H1 (cell line): Measurements from ENCODE around the gene PIEZO1. TPM values are rescaled to one million over a fixed set of nuclear protein-coding genes. Genes with fewer than 3 reads are reported as not detected.

Experiments
- BACH1 ChIP-seq: IDR thresholded peaks from 2 replicates; pipeline ENCODE4 v1.6.1; 2012; ENCODE audit warnings: low read length, improper control_type of control experiment
- CHD1 ChIP-seq: IDR thresholded peaks from 2 replicates; pipeline ENCODE4 v1.6.1; 2012; ENCODE audit warnings: low read depth, low read length, improper control_type of control experiment
- JUND ChIP-seq: IDR thresholded peaks from 2 replicates; pipeline ENCODE4 v1.6.1; 2011; ENCODE audit warnings: mild to moderate bottlenecking, improper control_type of control experiment, low read length
- KDM4A ChIP-seq: IDR thresholded peaks from one replicate; pipeline ENCODE4 v1.7.1; 2012; ENCODE audit warnings: low read depth, mild to moderate bottlenecking, moderate library complexity, low read length, inconsistent platforms; ENCODE audit not compliant: severe bottlenecking
- POU5F1 ChIP-seq: IDR thresholded peaks from 2 replicates; pipeline ENCODE4 v1.6.1; 2011; ENCODE audit warnings: low read depth, mild to moderate bottlenecking, low read length, moderate library complexity
- polyA plus RNA-seq, 7 experiments: library from polyadenylated mRNA; depleted of rRNA in 3 of 7; stranded (reverse) in 5 of 7; unstranded in 2 of 7; fragments of >200 nt in 5 of 7; fragments of 200-250 nt in 2 of 7; gene quantifications; 1 replicate in 5 of 7; 2 replicates in 1 of 7; 4 replicates in 1 of 7; pipeline versions ENCODE4 v1.2.1 to v1.2.3, GENCODE V29; 2011 to 2013; ENCODE audit warnings: missing spikeins in 2 of 7, mixed read lengths in 2 of 7
- total RNA-seq: library from RNA; stranded (reverse); fragmentation: NEBNext Ultra II Directional; extraction: Animal tissue kit (Norgen Biotek cat#: 25700); gene quantifications from 2 replicates; pipeline ENCODE4 v1.2.1, GENCODE V29; 2021
- TF ChIP-seq, protein P1 (sequence below), 3 experiments: IDR thresholded peaks; 1 replicate in 2 of 3; 2 replicates in 1 of 3; pipeline versions ENCODE4 v1.5.1 to v1.6.1; 2011; ENCODE audit warnings: low read length in 3 of 3, mild to moderate bottlenecking in 3 of 3, inconsistent platforms in 2 of 3, low read depth in 1 of 3, moderate library complexity in 1 of 3; ENCODE audit not compliant: insufficient read depth in 1 of 3; ENCODE audit errors: control extremely low read depth in 1 of 3
- TF ChIP-seq, protein P2 (sequence below): IDR thresholded peaks from 2 replicates; pipeline ENCODE4 v1.6.1; 2012; ENCODE audit warnings: low read length, inconsistent platforms

The PIEZO1 gene
- total and polyA plus RNA-seq, 2 of the 8 experiments (the other 6 are each of a cell fraction or from before 2014, with no cell fraction given): 42.3 to 67.5 TPM

GRCh38 chr16:88690341-88691128 lies 94.5 kb downstream of the PIEZO1 start (continued):
- TF ChIP-seq, protein P1, sequence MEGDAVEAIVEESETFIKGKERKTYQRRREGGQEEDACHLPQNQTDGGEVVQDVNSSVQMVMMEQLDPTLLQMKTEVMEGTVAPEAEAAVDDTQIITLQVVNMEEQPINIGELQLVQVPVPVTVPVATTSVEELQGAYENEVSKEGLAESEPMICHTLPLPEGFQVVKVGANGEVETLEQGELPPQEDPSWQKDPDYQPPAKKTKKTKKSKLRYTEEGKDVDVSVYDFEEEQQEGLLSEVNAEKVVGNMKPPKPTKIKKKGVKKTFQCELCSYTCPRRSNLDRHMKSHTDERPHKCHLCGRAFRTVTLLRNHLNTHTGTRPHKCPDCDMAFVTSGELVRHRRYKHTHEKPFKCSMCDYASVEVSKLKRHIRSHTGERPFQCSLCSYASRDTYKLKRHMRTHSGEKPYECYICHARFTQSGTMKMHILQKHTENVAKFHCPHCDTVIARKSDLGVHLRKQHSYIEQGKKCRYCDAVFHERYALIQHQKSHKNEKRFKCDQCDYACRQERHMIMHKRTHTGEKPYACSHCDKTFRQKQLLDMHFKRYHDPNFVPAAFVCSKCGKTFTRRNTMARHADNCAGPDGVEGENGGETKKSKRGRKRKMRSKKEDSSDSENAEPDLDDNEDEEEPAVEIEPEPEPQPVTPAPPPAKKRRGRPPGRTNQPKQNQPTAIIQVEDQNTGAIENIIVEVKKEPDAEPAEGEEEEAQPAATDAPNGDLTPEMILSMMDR (IDR thresholded peaks at IDR 0.05; ENCODE audit: control extremely low read depth in 1 of 3, insufficient read depth in 1 of 3, low read depth in 1 of 3, low read length in 3 of 3): no peak
- no peak for TF ChIP-seq JUND
- no peak for TF ChIP-seq POU5F1
- TF ChIP-seq BACH1: no peak
- TF ChIP-seq KDM4A: no peak
- no peak for TF ChIP-seq CHD1
- TF ChIP-seq, protein P2, sequence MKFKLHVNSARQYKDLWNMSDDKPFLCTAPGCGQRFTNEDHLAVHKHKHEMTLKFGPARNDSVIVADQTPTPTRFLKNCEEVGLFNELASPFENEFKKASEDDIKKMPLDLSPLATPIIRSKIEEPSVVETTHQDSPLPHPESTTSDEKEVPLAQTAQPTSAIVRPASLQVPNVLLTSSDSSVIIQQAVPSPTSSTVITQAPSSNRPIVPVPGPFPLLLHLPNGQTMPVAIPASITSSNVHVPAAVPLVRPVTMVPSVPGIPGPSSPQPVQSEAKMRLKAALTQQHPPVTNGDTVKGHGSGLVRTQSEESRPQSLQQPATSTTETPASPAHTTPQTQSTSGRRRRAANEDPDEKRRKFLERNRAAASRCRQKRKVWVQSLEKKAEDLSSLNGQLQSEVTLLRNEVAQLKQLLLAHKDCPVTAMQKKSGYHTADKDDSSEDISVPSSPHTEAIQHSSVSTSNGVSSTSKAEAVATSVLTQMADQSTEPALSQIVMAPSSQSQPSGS: no peak
